ENCODE measurements around the gene TMEM131L. TPM values are rescaled to one million over a fixed set of nuclear protein-coding genes. Genes with fewer than 3 reads are reported as not detected.

The TMEM131L gene
- total RNA-seq, 1 experiment from 2014 or later: 19.7 TPM

DNA sequence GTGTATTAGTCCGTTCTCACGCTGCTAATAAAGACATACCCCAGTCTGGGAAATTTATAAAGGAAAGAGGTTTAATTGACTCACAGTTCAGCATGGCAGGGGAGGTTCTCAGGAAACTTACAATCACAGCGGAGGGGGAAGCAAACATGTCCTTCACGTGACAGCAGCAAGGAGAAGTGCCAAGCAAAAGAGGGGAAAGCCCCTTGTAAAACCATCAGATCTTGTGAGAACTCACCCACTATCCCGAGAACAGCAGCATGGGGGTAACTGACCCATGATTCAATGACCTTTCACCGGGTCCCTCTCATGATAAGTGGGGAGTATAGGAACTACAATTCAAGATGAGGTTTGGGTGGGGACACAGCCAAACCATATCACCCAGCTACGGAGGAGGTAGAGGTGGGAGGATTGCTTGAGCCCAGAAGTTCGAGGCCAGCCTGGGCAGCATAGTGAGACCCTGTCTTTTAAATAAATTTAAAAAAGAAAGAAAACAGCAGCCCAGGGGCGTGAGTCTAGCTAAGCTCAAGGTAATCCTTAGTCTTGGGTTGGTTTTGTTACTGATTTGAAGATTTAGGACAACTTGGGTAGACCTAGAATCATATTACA, 46.4 kb upstream of the TMEM131L start (continued):
- TF ChIP-seq, protein P1, sequence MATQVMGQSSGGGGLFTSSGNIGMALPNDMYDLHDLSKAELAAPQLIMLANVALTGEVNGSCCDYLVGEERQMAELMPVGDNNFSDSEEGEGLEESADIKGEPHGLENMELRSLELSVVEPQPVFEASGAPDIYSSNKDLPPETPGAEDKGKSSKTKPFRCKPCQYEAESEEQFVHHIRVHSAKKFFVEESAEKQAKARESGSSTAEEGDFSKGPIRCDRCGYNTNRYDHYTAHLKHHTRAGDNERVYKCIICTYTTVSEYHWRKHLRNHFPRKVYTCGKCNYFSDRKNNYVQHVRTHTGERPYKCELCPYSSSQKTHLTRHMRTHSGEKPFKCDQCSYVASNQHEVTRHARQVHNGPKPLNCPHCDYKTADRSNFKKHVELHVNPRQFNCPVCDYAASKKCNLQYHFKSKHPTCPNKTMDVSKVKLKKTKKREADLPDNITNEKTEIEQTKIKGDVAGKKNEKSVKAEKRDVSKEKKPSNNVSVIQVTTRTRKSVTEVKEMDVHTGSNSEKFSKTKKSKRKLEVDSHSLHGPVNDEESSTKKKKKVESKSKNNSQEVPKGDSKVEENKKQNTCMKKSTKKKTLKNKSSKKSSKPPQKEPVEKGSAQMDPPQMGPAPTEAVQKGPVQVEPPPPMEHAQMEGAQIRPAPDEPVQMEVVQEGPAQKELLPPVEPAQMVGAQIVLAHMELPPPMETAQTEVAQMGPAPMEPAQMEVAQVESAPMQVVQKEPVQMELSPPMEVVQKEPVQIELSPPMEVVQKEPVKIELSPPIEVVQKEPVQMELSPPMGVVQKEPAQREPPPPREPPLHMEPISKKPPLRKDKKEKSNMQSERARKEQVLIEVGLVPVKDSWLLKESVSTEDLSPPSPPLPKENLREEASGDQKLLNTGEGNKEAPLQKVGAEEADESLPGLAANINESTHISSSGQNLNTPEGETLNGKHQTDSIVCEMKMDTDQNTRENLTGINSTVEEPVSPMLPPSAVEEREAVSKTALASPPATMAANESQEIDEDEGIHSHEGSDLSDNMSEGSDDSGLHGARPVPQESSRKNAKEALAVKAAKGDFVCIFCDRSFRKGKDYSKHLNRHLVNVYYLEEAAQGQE (IDR thresholded peaks at IDR 0.05; ENCODE audit: low read depth): no peak
- TF ChIP-seq, protein P2, sequence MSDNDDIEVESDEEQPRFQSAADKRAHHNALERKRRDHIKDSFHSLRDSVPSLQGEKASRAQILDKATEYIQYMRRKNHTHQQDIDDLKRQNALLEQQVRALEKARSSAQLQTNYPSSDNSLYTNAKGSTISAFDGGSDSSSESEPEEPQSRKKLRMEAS (IDR thresholded peaks at IDR 0.05): no peak
- TF ChIP-seq, protein P3, sequence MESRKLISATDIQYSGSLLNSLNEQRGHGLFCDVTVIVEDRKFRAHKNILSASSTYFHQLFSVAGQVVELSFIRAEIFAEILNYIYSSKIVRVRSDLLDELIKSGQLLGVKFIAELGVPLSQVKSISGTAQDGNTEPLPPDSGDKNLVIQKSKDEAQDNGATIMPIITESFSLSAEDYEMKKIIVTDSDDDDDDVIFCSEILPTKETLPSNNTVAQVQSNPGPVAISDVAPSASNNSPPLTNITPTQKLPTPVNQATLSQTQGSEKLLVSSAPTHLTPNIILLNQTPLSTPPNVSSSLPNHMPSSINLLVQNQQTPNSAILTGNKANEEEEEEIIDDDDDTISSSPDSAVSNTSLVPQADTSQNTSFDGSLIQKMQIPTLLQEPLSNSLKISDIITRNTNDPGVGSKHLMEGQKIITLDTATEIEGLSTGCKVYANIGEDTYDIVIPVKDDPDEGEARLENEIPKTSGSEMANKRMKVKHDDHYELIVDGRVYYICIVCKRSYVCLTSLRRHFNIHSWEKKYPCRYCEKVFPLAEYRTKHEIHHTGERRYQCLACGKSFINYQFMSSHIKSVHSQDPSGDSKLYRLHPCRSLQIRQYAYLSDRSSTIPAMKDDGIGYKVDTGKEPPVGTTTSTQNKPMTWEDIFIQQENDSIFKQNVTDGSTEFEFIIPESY (IDR thresholded peaks at IDR 0.05; ENCODE audit: extremely low read depth, insufficient replicate concordance, low read length): no peak

DNA sequence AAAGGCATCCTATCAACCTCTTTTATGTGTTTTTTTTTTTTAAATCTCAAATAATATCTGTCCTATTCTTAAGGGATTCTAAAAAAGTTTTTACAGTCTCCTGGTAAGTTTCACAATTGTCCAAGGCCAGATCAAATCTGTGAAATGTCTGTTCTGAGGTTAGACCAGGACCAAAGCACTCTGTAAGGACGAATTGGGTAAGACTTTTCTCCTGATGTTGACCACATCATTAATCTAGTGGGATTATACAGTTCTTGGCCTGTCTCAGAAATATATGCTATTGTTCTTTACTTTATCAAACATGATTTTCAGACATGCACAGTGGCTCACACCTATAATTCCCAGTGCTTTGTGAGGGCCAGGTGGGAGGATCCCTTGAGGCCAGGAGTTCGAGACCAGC, 45.8 kb upstream of the TMEM131L start:
- H3K79me2 ChIP-seq (ENCODE audit: insufficient read depth, low read length): no peaks in the 10 kb centered on the region
- CTCF ChIA-PET: no interaction called here

More for the DNA sequence above, 45.8 kb upstream of the TMEM131L start:
- Histone ChIP-seq H3K27me3 (ENCODE audit: insufficient read depth, low read length) (no peaks in the 10 kb centered on the region), H3K9me2 (ENCODE audit: insufficient read depth) (no peaks in the 10 kb centered on the region), H4K20me1 (ENCODE audit: insufficient read depth) (no peaks in the 10 kb centered on the region), H3K4me2 (ENCODE audit: low read length) (no peak overlapping the region), H3K27ac (ENCODE audit: low read depth, low read length) (no peak overlapping the region), H2AFZ (ENCODE audit: low read depth, low read length, poor library complexity, severe bottlenecking) (no peak overlapping the region), H3K36me3 (ENCODE audit: control insufficient read depth in 1 of 2, insufficient read depth in 2 of 2, low read length in 2 of 2) (0 out of 4 replicates have a peak, but pooled peaks cover 0 to 4% of the 10 kb centered on the region in 2 experiments), H3K9ac (ENCODE audit: low read length) (no peak overlapping the region), H3K9me3 (ENCODE audit: control insufficient read depth in 1 of 2, insufficient read depth in 1 of 2, low read depth in 1 of 2, low read length in 2 of 2) (no peaks in the 10 kb centered on the region), H3K4me3 (replicated peaks in 1 of 2; ENCODE audit: low read depth in 1 of 2, low read length in 2 of 2) (no peak overlapping the region), H3K4me1 (ENCODE audit: control insufficient read depth in 1 of 2, insufficient read depth in 2 of 2, low read length in 2 of 2) (no peaks in the 10 kb centered on the region)
- POLR2A ChIA-PET: no interaction called here
- intact Hi-C loops (cut with micrococcal nuclease): no loop called here
- no peak for ATAC-seq
- DNase-seq (ENCODE audit: low read depth, low spot score): no peak
- RAD21 ChIA-PET (ENCODE audit: low non-redundant PET in 1 of 2, low total read pairs in 2 of 2, uncharacterized antibody in 2 of 2, unreplicated experiment in 2 of 2): no interaction called here
- TF ChIP-seq, protein P4, sequence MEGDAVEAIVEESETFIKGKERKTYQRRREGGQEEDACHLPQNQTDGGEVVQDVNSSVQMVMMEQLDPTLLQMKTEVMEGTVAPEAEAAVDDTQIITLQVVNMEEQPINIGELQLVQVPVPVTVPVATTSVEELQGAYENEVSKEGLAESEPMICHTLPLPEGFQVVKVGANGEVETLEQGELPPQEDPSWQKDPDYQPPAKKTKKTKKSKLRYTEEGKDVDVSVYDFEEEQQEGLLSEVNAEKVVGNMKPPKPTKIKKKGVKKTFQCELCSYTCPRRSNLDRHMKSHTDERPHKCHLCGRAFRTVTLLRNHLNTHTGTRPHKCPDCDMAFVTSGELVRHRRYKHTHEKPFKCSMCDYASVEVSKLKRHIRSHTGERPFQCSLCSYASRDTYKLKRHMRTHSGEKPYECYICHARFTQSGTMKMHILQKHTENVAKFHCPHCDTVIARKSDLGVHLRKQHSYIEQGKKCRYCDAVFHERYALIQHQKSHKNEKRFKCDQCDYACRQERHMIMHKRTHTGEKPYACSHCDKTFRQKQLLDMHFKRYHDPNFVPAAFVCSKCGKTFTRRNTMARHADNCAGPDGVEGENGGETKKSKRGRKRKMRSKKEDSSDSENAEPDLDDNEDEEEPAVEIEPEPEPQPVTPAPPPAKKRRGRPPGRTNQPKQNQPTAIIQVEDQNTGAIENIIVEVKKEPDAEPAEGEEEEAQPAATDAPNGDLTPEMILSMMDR (IDR thresholded peaks at IDR 0.05 in 2 of 3, conservative IDR thresholded peaks at IDR 0.05 in 1 of 3; ENCODE audit: borderline replicate concordance in 1 of 3, insufficient read depth in 1 of 3, low read depth in 2 of 3, low read length in 2 of 3): no peak
- no peak for TF ChIP-seq SP1 (IDR thresholded peaks at IDR 0.05; ENCODE audit: low read depth)
- no peak for TF ChIP-seq FOSL1 (IDR thresholded peaks at IDR 0.05; ENCODE audit: low read depth)
- BruUV-seq (replicated peaks): no TSS peak
